Measurements from ENCODE around the gene PLA2G4B.
A peak's percentile ranks its signal among the peaks of the same experiment; 100 is the strongest.

The PLA2G4B gene

DNA sequence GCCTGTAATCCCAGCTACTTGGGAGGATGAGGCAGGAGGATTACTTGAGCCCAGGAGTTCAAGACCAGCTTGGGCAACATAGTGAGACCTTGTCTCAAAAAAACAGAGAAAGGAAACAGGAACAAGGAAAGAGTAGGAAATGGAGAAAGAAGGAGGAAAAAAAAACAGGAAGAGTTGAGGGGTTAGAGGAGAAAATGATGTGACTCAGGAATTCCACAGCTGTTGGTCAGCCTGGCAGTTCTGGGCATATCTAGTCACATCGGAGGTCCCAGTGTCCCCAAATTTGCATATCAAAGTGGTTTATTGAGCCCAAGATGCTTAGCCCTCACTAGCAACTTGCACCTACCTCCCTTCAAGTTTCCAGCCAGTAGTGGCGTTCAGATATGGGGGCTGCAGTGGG lies 29.5 kb upstream of the PLA2G4B start:
- no peak overlapping the region for H3K4me3 ChIP-seq (ENCODE audit: low read depth, low read length)

GRCh38 chr15:41809526-41810220 lies 29.0 kb upstream of the PLA2G4B start:
- TF ChIP-seq, protein P1, sequence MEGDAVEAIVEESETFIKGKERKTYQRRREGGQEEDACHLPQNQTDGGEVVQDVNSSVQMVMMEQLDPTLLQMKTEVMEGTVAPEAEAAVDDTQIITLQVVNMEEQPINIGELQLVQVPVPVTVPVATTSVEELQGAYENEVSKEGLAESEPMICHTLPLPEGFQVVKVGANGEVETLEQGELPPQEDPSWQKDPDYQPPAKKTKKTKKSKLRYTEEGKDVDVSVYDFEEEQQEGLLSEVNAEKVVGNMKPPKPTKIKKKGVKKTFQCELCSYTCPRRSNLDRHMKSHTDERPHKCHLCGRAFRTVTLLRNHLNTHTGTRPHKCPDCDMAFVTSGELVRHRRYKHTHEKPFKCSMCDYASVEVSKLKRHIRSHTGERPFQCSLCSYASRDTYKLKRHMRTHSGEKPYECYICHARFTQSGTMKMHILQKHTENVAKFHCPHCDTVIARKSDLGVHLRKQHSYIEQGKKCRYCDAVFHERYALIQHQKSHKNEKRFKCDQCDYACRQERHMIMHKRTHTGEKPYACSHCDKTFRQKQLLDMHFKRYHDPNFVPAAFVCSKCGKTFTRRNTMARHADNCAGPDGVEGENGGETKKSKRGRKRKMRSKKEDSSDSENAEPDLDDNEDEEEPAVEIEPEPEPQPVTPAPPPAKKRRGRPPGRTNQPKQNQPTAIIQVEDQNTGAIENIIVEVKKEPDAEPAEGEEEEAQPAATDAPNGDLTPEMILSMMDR (IDR thresholded peaks at IDR 0.05; ENCODE audit: borderline replicate concordance, insufficient read depth, low read depth, low read length) = no peak

More for the DNA sequence above, 29.5 kb upstream of the PLA2G4B start:
- TF ChIP-seq, protein P1 (IDR thresholded peaks at IDR 0.05; ENCODE audit: borderline replicate concordance, insufficient read depth, low read depth, low read length) = no peak

DNA sequence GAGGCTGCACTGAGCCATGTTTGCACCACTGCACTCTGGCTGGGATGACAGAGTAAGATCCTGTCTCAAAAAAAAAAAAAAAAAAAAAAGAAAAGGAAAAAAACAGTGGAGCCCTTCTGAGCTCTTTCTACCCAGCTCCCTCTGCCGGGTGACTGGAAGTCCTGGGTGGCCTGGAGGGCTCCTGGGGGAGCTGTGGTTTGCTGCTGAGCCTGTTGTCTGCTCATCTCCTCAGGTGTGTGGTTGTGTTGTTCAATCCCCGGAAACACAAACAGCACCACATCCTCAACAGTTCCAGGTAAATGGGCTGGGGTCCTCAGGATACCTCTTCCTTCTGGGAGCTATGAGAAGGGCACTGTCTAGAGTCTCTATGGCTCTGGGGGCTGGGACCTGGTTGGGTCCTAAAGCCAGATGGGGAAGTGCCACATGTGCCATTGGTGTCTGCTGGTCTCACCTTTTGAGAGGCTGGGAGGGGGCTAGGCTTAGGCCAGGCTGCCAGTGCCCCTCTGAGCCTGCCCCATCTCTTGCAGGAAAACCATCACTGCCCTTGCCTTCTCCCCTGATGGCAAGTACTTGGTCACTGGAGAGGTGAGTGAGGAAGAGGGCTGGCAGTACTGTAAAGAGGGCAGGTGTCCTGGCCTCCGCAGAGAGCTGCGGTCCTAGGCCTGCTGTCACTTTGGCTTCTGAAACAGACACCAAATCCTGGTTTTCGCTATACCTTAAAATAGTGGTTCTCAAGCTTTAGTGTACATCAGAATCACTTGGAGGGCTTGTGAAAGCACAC lies 27.8 kb upstream of the PLA2G4B start:
- TF ChIP-seq, protein P1 (IDR thresholded peaks at IDR 0.05; ENCODE audit: borderline replicate concordance, insufficient read depth, low read depth, low read length) = 0 out of 2 replicates have a peak, but pooled peaks have one; percentile 14
- H3K4me3 ChIP-seq (ENCODE audit: low read depth, low read length) = no peak overlapping the region

More at GRCh38 chr15:41809526-41810220, 29.0 kb upstream of the PLA2G4B start:
- H3K4me3 ChIP-seq (ENCODE audit: low read depth, low read length) = no peak overlapping the region

GRCh38 chr15:41811432-41812195 lies 27.0 kb upstream of the PLA2G4B start:
- TF ChIP-seq, protein P1 (IDR thresholded peaks at IDR 0.05; ENCODE audit: borderline replicate concordance, insufficient read depth, low read depth, low read length) = peak; percentile 88

GRCh38 chr15:41812820-41813375 lies 25.7 kb upstream of the PLA2G4B start:
- TF ChIP-seq, protein P1 (IDR thresholded peaks at IDR 0.05; ENCODE audit: borderline replicate concordance, insufficient read depth, low read depth, low read length) = no peak
- H3K4me3 ChIP-seq (ENCODE audit: low read depth, low read length) = no peak overlapping the region

More at GRCh38 chr15:41811432-41812195, 27.0 kb upstream of the PLA2G4B start:
- H3K4me3 ChIP-seq (ENCODE audit: low read depth, low read length) = no peak overlapping the region

- TF ChIP-seq, protein P1 (IDR thresholded peaks at IDR 0.05; ENCODE audit: borderline replicate concordance, insufficient read depth, low read depth, low read length) = no peak
- H3K4me3 ChIP-seq (ENCODE audit: low read depth, low read length) = no peak overlapping the region
Observed at GRCh38 chr15:41813426-41813825, 25.2 kb upstream of the PLA2G4B start.
